GM12892 (cell line): ENCODE data around the gene XYLT1.

Source experiments
- POLR2A ChIP-seq: IDR thresholded peaks from 2 replicates; pipeline ENCODE4 v1.6.1; 2011; ENCODE audit warnings: low read depth, low read length, control low read depth
- POLR2AphosphoS5 ChIP-seq: IDR thresholded peaks from 2 replicates; pipeline ENCODE4 v1.6.1; 2011; ENCODE audit warnings: low read depth, low read length, control low read depth
- TAF1 ChIP-seq: IDR thresholded peaks from 2 replicates; pipeline ENCODE4 v1.6.1; 2011; ENCODE audit warnings: low read depth, mild to moderate bottlenecking, control low read depth, low read length, borderline replicate concordance

DNA sequence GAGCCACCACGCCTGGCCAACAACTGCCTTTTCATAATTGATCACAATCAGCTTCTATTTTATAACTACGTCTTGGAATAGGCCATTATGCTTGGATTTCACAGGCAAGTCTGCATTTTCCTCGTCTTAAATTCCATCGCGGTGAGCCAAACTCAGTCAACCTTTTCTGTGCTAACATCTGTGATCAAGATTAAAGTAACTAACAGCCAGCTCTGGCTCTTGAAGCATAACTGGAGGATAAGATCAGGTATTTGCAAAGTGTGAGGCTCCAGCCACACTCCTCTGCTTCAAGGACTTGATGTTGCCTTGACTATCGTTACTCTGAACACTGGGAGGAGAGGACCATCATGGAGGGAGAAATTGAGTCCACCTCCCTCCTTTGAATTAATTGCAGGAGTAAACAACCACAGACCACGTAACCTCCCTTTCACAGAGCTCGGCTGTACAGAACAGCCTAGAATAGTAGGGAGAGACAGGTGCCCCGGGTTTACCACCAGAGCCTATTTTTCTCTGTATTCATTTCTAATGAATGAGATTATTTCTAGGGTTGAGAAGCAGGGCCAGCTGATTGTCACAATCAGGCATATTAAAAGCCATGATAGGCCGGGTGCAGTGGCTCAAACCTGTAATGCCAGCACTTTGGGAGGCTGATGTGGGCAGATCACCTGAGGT is 143.0 kb downstream of the XYLT1 start:
- TF ChIP-seq POLR2AphosphoS5 (no peak), POLR2A (no peak), TAF1 (no peak)
